Endothelial cell of umbilical vein (primary cell): ENCODE measurements around the gene SLC1A7. TPM values are rescaled to one million over a fixed set of nuclear protein-coding genes. Genes with fewer than 3 reads are reported as not detected.

ENCODE experiments used
- BruUV-seq: library from RNA; stranded (reverse); fragments of 400-500 nt; replicated peaks from 2 replicates; lab custom pipeline; 2021; lab: Mats Ljungman, UMichigan
- CTCF ChIA-PET: fragments of 300-600, 350-600 bp; sonication (Branson Sonifier 250); formaldehyde crosslinking; loops from one replicate; lab custom pipeline; 2021; ENCODE audit warnings: antibody characterized with exemption, inconsistent platforms; lab: Charles Lee
- POLR2A ChIA-PET: fragments of 300-600, 350-600 bp; sonication (Branson Sonifier 250); formaldehyde crosslinking; loops from one replicate; lab custom pipeline; 2021; ENCODE audit warnings: antibody characterized with exemption, inconsistent platforms; lab: Charles Lee
- DNase-seq: peaks from one replicate; pipeline ENCODE4 v3.0.0-alpha.2; 2011; ENCODE audit warnings: low read depth, low spot score
- FAIRE-seq: peaks from 2 replicates; lab custom pipeline; 2011; peaks lifted over from hg19 to GRCh38; lab: Jason Lieb, UNC
- H2AFZ ChIP-seq: 2 replicates; pipeline ENCODE4 v1.6.0; 2012; ENCODE audit warnings: low read depth, low read length, control low read depth, inconsistent platforms
- H3K27ac ChIP-seq: 2 replicates; pipeline ENCODE4 v1.5.1; 2011; ENCODE audit warnings: low read depth, mild to moderate bottlenecking, control low read depth, low read length, moderate library complexity; ENCODE audit not compliant: insufficient read depth
- H3K27me3 ChIP-seq, 2 experiments: 2 replicates each; pipeline versions ENCODE4 v1.6.0 to v1.6.1; 2011; ENCODE audit warnings: low read length in 2 of 2, mixed read lengths in 1 of 2; ENCODE audit not compliant: control insufficient read depth in 2 of 2, insufficient read depth in 2 of 2
- H3K36me3 ChIP-seq, 2 experiments: 2 replicates in 1 of 2; 3 replicates in 1 of 2; pipeline ENCODE4 v1.5.1; 2011; ENCODE audit warnings: low read length in 2 of 2, mild to moderate bottlenecking in 1 of 2, moderate library complexity in 1 of 2; ENCODE audit not compliant: control insufficient read depth in 2 of 2, insufficient read depth in 2 of 2; ENCODE audit errors: extremely low read depth in 1 of 2
- H3K4me1 ChIP-seq: 3 replicates; pipeline ENCODE4 v1.5.1; 2011; ENCODE audit warnings: mild to moderate bottlenecking, low read length; ENCODE audit not compliant: control insufficient read depth, insufficient read depth; ENCODE audit errors: extremely low read depth
- H3K4me2 ChIP-seq: 2 replicates; pipeline ENCODE4 v1.6.1; 2011; ENCODE audit warnings: low read length, control low read depth, mixed read lengths; ENCODE audit not compliant: insufficient read depth
- H3K4me3 ChIP-seq, 3 experiments: fragments of 200-600 bp in 1 of 3; sonication (generic), shearing (Covaris generic) in 1 of 3; replicated peaks in 1 of 3; 2 replicates each; pipeline ENCODE4 v1.5.1; 2011 to 2016; ENCODE audit warnings: control low read depth in 3 of 3, low read length in 3 of 3, mild to moderate bottlenecking in 2 of 3, inconsistent platforms in 1 of 3, low read depth in 1 of 3, moderate library complexity in 1 of 3; ENCODE audit not compliant: insufficient read depth in 1 of 3
- H3K79me2 ChIP-seq: 2 replicates; pipeline ENCODE4 v1.6.0; 2012; ENCODE audit warnings: low read length, inconsistent platforms; ENCODE audit not compliant: control insufficient read depth, insufficient read depth
- H3K9ac ChIP-seq: replicated peaks from 2 replicates; pipeline ENCODE3; 2011; ENCODE audit warnings: low read length, control low read depth; ENCODE audit not compliant: insufficient read depth; ENCODE audit errors: extremely low read depth
- H3K9me1 ChIP-seq: replicated peaks from 3 replicates; pipeline ENCODE4 v1.6.0; 2011; ENCODE audit warnings: mild to moderate bottlenecking, low read length; ENCODE audit not compliant: control insufficient read depth, insufficient read depth; ENCODE audit errors: extremely low read depth
- H3K9me3 ChIP-seq: replicated peaks from 2 replicates; pipeline ENCODE4 v1.5.1; 2012; ENCODE audit warnings: low read length, inconsistent platforms; ENCODE audit not compliant: control insufficient read depth, insufficient read depth
- H4K20me1 ChIP-seq: replicated peaks from 2 replicates; pipeline ENCODE3; 2011; ENCODE audit warnings: mild to moderate bottlenecking, low read length; ENCODE audit not compliant: control insufficient read depth, insufficient read depth; ENCODE audit errors: extremely low read depth
- CTCF ChIP-seq, 2 donors: IDR thresholded peaks; 1 replicate in 1 of 2; 2 replicates in 1 of 2; pipeline ENCODE4 v1.5.1; 2011; ENCODE audit warnings: low read length in 2 of 2, mild to moderate bottlenecking in 2 of 2, moderate library complexity in 2 of 2, control low read depth in 1 of 2, inconsistent platforms in 1 of 2, low read depth in 1 of 2; ENCODE audit not compliant: insufficient read depth in 1 of 2; ENCODE audit errors: extremely low read depth in 1 of 2
- EZH2 ChIP-seq: IDR thresholded peaks from 2 replicates; pipeline ENCODE4 v1.6.1; 2012; ENCODE audit warnings: borderline replicate concordance, low read depth, mild to moderate bottlenecking, moderate library complexity, low read length, inconsistent platforms; ENCODE audit not compliant: severe bottlenecking
- FOS ChIP-seq: IDR thresholded peaks from 2 replicates; pipeline ENCODE4 v1.6.1; 2011; ENCODE audit warnings: mild to moderate bottlenecking, low read length, moderate library complexity, borderline replicate concordance; ENCODE audit not compliant: insufficient read depth
- GATA2 ChIP-seq: IDR thresholded peaks from 2 replicates; pipeline ENCODE4 v1.7.0; 2011; ENCODE audit warnings: low read depth, mild to moderate bottlenecking, moderate library complexity, mixed read lengths, low read length; ENCODE audit not compliant: insufficient read length, insufficient read depth
- JUN ChIP-seq: IDR thresholded peaks from 2 replicates; pipeline ENCODE4 v1.6.1; 2011; ENCODE audit warnings: borderline replicate concordance, low read depth; ENCODE audit not compliant: insufficient read length, insufficient read depth
- MAX ChIP-seq: IDR thresholded peaks from 2 replicates; pipeline ENCODE4 v1.6.1; 2011; ENCODE audit not compliant: insufficient read depth, insufficient read length
- MYC ChIP-seq: IDR thresholded peaks from one replicate; pipeline ENCODE4 v1.6.1; 2011; ENCODE audit warnings: mild to moderate bottlenecking, low read depth, low read length
- POLR2A ChIP-seq: IDR thresholded peaks from 2 replicates; pipeline ENCODE4 v1.6.1; 2012; ENCODE audit warnings: low read depth, mild to moderate bottlenecking, control low read depth, low read length
- POLR2AphosphoS5 ChIP-seq: IDR thresholded peaks from 2 replicates; pipeline ENCODE4 v1.6.1; 2012; ENCODE audit warnings: low read depth, mild to moderate bottlenecking, control low read depth, low read length, moderate library complexity; ENCODE audit not compliant: insufficient read depth
- dilution Hi-C: fragments of 300-500 bp; cut with MboI; formaldehyde crosslinking; loops from one replicate; pipeline ENCODE4 v1.15.0; 2019; ENCODE audit warnings: low sequenced_read_pairs; ENCODE audit not compliant: extremely low pct_ligation_motif_present
- intact Hi-C: fragments of 100-400 bp; cut with micrococcal nuclease; formaldehyde crosslinking; loops from one replicate; pipeline ENCODE4 v1.10.0; 2022
- polyA plus RNA-seq, 4 experiments: library from polyadenylated mRNA; depleted of rRNA in 3 of 4; stranded (reverse) in 3 of 4; unstranded in 1 of 4; fragments of >200 nt; gene quantifications; 2 replicates each; pipeline versions ENCODE4 v1.2.1 to v1.2.3, GENCODE V29; 2011 to 2012; ENCODE audit warnings: missing spikeins in 1 of 4
- total RNA-seq: library from RNA; stranded (reverse); gene quantifications from 2 replicates; pipeline ENCODE4 v1.2.3, GENCODE V29; 2021

The SLC1A7 gene
- total and polyA plus RNA-seq, 2 donors (not counting 3 experiments of a cell fraction or from before 2014, with no cell fraction given): not detected

DNA sequence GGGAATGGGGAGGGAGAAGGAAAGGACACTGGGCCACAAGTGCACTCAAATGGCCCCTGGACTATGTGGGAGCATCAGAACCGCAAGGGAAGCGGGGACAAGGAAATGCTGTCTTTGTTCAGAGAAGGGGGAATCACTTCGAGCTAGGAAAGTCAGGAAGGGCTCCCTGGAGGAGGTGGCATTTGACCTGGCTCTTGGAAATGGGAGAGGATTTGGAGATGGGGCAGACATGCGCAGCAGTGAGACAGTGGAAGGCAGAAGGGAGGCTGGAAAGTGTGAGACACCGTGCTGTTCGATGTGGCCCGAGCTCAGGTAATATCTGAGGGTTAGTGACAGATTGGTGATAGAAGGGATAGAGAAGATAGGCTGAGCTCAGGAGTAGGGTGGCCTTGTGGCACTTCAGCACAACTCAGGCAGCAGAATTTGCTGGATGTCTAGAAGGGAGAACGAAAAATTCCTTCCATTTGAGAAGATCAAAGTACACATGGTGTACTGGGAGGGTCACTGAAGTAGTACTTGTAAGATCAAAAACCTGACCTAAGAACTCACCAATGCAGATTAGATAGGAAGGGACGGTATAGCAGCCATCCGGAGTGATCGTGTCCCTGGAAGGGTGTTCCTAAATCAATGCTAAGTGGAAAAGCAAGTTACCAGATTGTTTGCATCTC lies 25.4 kb downstream of the SLC1A7 start:
- POLR2A ChIA-PET: no interaction called here
- H3K4me1 ChIP-seq: no peaks in the 10 kb centered on the region
- BruUV-seq: no TSS peak

More for the DNA sequence above, 25.4 kb downstream of the SLC1A7 start:
- no peaks in the 10 kb centered on the region for H3K9me1 ChIP-seq
- no peak overlapping the region for H3K27ac ChIP-seq
- H3K4me2 ChIP-seq: no peak overlapping the region
- H3K27me3 ChIP-seq: no peaks in the 10 kb centered on the region
- no peaks in the 10 kb centered on the region for H3K79me2 ChIP-seq
- H3K4me3 ChIP-seq: no peak overlapping the region
- FAIRE-seq: no peak
- dilution Hi-C loops (no loop called here), intact Hi-C loops (no loop called here)
- no peak overlapping the region for H2AFZ ChIP-seq
- H4K20me1 ChIP-seq: no peaks in the 10 kb centered on the region
- DNase-seq: no peak
- H3K9me3 ChIP-seq: no peaks in the 10 kb centered on the region
- H3K36me3 ChIP-seq: no peaks in the 10 kb centered on the region
- TF ChIP-seq GATA2 (no peak), MYC (no peak), JUN (no peak), POLR2AphosphoS5 (no peak), CTCF (IDR thresholded peaks at IDR 0.05; ENCODE audit: extremely low read depth in 1 of 2, insufficient read depth in 1 of 2, low read depth in 1 of 2, low read length in 2 of 2) (no peak), FOS (no peak), POLR2A (no peak), EZH2 (no peak), MAX (no peak)
- no peak overlapping the region for H3K9ac ChIP-seq
- CTCF ChIA-PET: no interaction called here
